C4-2B (cell line): ENCODE results near the gene RIPOR3.

ENCODE experiments used
- CTCF ChIP-seq: fragments of 450-650 bp; conservative IDR thresholded peaks from 2 replicates; pipeline ENCODE4 v1.5.1; 2017; ENCODE audit warnings: mild to moderate bottlenecking
- ZFX ChIP-seq: fragments of 450-650 bp; IDR thresholded peaks from 2 replicates; pipeline ENCODE4 v1.6.1; 2017

- TF ChIP-seq CTCF (no peak), ZFX (no peak)
Observed at GRCh38 chr20:50689864-50690649, 1.3 kb downstream of the RIPOR3 start.
